ENCODE measurements around the gene C1orf21. TPM values are rescaled to one million over a fixed set of nuclear protein-coding genes. Genes with fewer than 3 reads are reported as not detected.

The C1orf21 gene
- total and polyA plus RNA-seq, 12 donors: 20.6 to 76.7 (median 67.5) TPM

DNA sequence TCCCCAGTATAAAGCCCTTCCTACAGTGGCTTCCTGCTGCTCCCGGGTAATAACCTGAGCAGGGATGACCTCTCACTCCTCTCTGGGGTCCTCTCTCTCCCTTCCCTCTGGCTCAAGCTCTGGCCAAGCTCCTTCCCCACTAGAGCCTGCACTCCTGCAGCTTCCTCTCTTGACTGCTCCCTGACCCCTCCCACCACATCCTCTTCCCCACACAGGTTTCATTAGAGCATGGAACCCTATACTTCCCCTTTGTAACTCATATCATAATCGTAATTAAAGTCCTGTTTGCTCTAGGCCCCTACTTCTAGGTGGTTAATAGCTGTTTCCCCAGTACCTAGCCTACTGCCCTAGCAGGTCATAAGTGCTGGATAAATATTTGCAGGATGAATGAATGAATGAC is 146.2 kb downstream of the C1orf21 start:
- DNase-seq: no peak
- no peak overlapping the region for H3K4me3 ChIP-seq
- peak overlapping the region in 4 of 10 donors; percentile 63 to 80 (median 71) for H3K27ac ChIP-seq
- peaks cover 0 to 13% (median 0%) of the 10 kb centered on the region in 11 donors for H3K9me3 ChIP-seq
- TF ChIP-seq, protein P1, sequence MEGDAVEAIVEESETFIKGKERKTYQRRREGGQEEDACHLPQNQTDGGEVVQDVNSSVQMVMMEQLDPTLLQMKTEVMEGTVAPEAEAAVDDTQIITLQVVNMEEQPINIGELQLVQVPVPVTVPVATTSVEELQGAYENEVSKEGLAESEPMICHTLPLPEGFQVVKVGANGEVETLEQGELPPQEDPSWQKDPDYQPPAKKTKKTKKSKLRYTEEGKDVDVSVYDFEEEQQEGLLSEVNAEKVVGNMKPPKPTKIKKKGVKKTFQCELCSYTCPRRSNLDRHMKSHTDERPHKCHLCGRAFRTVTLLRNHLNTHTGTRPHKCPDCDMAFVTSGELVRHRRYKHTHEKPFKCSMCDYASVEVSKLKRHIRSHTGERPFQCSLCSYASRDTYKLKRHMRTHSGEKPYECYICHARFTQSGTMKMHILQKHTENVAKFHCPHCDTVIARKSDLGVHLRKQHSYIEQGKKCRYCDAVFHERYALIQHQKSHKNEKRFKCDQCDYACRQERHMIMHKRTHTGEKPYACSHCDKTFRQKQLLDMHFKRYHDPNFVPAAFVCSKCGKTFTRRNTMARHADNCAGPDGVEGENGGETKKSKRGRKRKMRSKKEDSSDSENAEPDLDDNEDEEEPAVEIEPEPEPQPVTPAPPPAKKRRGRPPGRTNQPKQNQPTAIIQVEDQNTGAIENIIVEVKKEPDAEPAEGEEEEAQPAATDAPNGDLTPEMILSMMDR (IDR thresholded peaks at IDR 0.05): no peak
- peak in 3 of 8 donors; percentile 10 to 33 (median 19) for ATAC-seq
- H3K36me3 ChIP-seq: peaks cover 0 to 6% (median 0%) of the 10 kb centered on the region in 9 donors
- 55 to 69% methylated on average over 2 of the region's 2 CpGs for WGBS, 2 donors
- peaks cover 0 to 61% (median 46%) of the 10 kb centered on the region in 9 donors for H3K4me1 ChIP-seq
- intact Hi-C loops (cut with DNase I): no loop called here
- H3K27me3 ChIP-seq: no peaks in the 10 kb centered on the region

DNA sequence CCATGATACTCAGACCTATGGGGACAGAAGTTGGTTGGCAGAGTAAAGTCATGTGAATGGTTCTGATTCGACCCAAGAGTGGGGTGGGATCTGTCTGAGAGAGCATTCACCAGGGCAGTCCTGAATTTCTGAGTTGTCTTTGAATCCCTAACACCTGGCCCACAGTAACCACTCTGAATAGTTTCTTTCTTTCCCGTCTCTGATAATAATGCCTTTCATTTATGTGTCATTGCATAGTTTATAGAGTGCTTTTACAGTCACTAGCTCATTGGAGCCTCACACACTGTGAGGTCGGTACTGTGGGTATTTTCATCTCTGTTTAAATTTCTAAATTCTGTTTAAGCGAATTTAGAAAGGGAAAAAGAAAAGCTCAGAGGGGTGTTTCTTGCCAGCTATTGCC is 147.1 kb downstream of the C1orf21 start:
- 88 to 91% methylated on average over 4 of the region's 4 CpGs for WGBS, 2 donors
- H3K27ac ChIP-seq: peak overlapping the region; percentile 2 to 82 (median 70)
- TF ChIP-seq, protein P1 (IDR thresholded peaks at IDR 0.05): no peak
- H3K4me1 ChIP-seq: peaks cover 0 to 61% (median 42%) of the 10 kb centered on the region in 9 donors
- no peaks in the 10 kb centered on the region for H3K27me3 ChIP-seq
- H3K36me3 ChIP-seq: peaks cover 0 to 6% (median 0%) of the 10 kb centered on the region in 9 donors
- intact Hi-C loops (cut with DNase I): no loop called here
- peaks cover 0 to 21% (median 6%) of the 10 kb centered on the region in 11 donors for H3K9me3 ChIP-seq
- ATAC-seq: no peak
- no peak overlapping the region for H3K4me3 ChIP-seq
- DNase-seq: no peak

DNA sequence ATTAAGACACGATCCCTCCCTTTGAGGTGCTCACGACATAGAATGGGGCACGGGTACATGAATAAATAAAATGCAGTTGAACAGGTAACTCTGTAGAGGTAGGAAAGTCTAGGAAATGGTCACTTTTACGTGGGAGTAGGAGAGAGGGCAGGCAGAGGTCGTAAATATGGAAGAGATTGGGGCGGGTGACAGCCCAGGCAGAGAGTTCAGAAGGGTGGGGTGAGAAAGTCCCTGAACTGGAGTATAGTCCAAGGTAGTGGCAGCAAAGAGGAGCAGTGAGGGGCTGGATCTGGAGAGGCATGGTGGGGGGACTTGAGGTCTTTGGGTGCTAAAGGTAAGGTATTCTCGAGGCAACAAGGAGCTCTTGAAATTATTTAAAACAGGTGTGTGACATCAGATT is 147.9 kb downstream of the C1orf21 start:
- H3K27ac ChIP-seq: peak overlapping the region; percentile 41 to 82 (median 70)
- H3K27me3 ChIP-seq: no peaks in the 10 kb centered on the region

DNA sequence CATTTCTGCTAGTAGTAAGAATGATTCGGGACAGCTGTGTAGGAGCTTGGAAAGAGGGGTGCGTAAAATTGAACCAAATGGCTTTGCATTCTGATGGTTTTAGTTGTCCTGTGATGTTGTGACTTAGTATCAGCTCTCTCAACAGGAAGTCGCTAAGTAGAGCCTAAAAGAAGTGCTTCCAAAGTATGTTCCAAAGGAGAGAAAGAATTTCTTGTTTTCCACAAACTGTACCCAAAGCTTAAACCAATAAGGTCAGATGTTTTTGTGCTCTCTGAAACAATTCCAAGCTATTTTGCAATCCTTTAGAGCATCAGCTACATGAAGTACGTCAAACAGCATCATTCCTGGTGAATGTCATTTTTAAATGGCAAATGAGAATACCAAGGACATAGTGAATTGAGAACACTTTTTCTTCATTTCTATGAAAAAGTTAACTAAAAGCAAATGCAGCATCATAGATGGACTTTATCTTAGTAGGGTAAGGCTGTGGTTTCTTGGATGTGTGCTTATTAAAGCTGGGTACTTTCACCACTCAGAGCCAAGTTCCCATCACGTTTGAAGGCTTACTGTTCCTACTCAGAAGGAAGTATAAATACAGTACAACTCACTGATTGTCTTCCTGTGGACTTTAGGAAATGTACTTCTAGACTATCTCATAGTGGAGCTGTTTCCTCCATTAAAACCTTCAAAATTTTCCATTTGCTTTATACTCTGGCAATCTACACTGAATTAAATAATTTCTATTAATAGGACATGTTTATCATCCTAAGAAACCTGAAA is 148.6 kb downstream of the C1orf21 start:
- TF ChIP-seq, protein P1 (IDR thresholded peaks at IDR 0.05): no peak
- WGBS, 2 donors: 47 to 57% methylated on average over 5 of the region's 5 CpGs
- peaks cover 0 to 6% (median 0%) of the 10 kb centered on the region in 9 donors for H3K36me3 ChIP-seq
- no peak for DNase-seq
- H3K9me3 ChIP-seq: peaks cover 0 to 22% (median 6%) of the 10 kb centered on the region in 11 donors
- peak; percentile 45 to 82 (median 70) for ATAC-seq
- no peaks in the 10 kb centered on the region for H3K27me3 ChIP-seq
- H3K27ac ChIP-seq: peak overlapping the region; percentile 41 to 82 (median 70)
- no peak overlapping the region for H3K4me3 ChIP-seq
- H3K4me1 ChIP-seq: peaks cover 0 to 61% (median 42%) of the 10 kb centered on the region in 9 donors
- intact Hi-C loops (cut with DNase I): loop anchor here in 1 of 10 donors (5.0 kb wide), 1 partner anchor 87 kb away; no protein-coding TSS in a partner anchor

More for the DNA sequence above, 147.9 kb downstream of the C1orf21 start:
- intact Hi-C loops (cut with DNase I): loop anchor here in 1 of 10 donors (5.0 kb wide), 1 partner anchor 88 kb away; no protein-coding TSS in a partner anchor
- 81 to 84% methylated on average over 7 of the region's 7 CpGs for WGBS, 2 donors
- peaks cover 0 to 22% (median 6%) of the 10 kb centered on the region in 11 donors for H3K9me3 ChIP-seq
- no peak for DNase-seq
- TF ChIP-seq, protein P1 (IDR thresholded peaks at IDR 0.05): no peak
- H3K36me3 ChIP-seq: peaks cover 0 to 6% (median 0%) of the 10 kb centered on the region in 9 donors
- peak in 3 of 8 donors; percentile 9 to 18 (median 18) for ATAC-seq
- H3K4me1 ChIP-seq: peaks cover 0 to 61% (median 42%) of the 10 kb centered on the region in 9 donors
- H3K4me3 ChIP-seq: no peak overlapping the region

Data from heart right ventricle (tissue), 16 donors.